HG03108 (cell line): ENCODE measurements around the gene GUCY2D.

ENCODE experiments used
- ATAC-seq: cut with Tn5 transposase; IDR thresholded peaks from one replicate; pipeline ENCODE4 v1.9.1; 2021; ENCODE audit warnings: moderate library complexity; ENCODE audit not compliant: unreplicated experiment

The GUCY2D gene

DNA sequence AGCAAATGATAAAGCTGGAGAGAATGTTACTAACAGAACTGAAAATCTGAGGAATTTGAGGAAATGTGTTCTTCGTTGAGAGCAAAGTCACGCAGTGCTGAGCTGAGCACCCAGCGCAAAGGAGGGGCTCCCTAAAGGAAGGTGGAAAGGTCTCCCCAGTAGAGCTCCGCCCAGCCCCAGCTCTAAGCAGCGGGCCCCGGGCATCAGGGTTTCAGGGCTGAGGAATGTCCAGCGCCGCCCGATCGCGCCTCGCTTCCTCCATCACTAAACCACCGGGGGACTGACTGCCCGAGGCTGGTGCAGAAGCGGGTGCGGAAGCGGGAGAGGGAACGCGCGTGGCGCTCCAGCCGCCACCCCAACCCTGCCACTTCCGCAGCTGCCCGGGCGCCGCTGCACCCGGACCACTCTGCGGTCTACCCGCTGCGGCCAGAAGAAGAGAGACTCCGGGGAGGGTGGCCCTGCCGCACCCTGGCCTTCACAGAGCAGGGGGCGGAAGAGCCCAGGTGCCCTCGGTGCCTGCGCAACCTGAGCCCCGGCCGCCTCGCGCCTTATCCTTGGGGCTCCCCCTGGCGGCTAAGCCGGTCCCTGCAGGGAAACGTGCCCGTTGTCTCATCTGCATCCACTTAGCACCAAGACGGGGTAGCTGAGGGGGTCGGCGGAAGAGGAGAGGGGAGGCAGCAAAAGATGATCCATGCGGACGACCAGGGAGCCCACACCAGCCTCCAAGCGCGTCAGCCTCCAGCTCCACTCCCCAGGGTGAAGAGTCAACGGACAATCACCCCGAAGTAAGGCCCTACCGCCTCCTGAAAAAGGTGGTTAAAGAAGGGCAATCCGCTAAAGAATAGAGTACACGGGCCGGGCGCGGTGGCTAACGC is 12.4 kb upstream of the GUCY2D start:
- ATAC-seq: peak; percentile 74

GRCh38 chr17:7992516-7992915 is 9.9 kb upstream of the GUCY2D start:
- ATAC-seq: no peak

- ATAC-seq: no peak
These were observed 9.5 kb upstream of the GUCY2D start for GRCh38 chr17:7992924-7993323.

DNA sequence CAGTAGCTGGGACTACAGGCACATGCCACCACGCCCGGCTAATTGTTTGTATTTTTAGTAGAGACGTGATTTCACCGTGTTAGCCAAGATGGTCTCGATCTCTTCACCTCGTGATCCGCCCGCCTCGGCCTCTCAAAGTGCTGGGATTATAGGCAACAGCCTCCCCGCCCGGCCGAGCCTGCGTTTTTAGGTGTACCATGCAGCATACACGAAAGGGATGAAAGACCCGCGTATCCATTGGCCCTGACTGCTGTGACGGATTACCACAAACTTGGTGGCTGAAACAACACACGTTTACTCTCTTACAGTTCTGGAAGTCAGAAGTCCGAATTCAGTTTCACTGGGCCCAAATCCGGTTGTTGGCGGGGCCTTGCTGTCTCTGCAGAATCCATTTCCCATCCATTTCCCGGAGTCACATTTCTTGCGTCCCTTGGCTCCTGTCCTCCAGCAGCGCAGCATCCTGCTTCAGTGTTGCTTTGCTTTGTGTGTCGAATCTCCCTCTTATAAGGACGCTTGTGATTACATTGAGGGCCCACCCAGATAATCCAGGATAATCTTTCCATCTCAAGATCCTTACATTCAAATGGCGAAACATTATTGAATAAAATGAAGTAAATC is 8.3 kb upstream of the GUCY2D start:
- no peak for ATAC-seq

DNA sequence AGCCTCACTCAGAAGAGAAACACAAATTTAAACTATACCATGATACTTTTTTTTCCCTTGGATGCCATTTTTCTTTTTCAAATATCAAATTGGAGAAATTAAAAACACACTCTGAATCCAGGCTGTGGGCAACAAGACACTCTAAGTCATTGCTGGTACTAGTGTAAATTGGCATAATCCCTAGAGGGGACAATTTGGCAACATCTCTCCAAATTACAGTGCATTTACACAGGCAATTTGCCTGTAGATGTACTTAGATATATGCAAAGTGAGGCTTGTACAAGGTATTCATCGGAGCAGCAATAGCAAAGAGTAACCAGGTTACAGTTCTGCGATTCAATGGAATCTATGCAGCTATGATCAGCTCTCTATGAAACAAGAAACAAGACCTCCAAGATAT is 6.7 kb upstream of the GUCY2D start:
- ATAC-seq: no peak

DNA sequence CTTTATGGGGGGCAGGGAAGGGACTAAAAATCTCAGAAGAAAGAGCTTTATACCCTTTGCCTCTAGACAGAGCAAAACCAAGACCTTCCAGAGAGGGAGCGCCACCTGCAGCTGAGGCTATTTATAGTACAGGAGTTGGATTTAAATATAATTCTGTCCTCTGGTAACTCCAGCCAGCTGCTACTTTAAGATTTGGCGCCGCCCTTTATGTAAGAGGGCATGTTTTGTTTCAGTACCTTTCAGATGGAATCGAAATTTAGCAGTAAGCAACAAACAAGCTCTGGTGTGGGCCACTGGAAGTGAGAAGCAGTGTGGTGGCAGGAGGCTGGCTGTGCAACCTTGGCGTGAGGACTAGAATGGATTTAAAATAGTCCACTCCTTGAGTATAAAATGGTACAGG is 5.2 kb upstream of the GUCY2D start:
- no peak for ATAC-seq

- no peak for ATAC-seq
These were observed 542 bp downstream of the GUCY2D start for GRCh38 chr17:8002721-8003593.

DNA sequence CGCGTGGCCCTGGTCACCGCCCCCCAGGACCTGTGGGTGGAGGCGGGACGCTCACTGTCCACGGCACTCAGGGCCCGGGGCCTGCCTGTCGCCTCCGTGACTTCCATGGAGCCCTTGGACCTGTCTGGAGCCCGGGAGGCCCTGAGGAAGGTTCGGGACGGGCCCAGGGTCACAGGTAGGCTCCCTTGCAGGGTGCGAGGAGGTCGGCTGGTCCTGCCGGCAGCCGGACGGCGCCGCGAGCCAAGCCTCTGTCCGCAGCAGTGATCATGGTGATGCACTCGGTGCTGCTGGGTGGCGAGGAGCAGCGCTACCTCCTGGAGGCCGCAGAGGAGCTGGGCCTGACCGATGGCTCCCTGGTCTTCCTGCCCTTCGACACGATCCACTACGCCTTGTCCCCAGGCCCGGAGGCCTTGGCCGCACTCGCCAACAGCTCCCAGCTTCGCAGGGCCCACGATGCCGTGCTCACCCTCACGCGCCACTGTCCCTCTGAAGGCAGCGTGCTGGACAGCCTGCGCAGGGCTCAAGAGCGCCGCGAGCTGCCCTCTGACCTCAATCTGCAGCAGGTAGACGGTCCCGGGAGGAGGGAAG is 1.3 kb downstream of the GUCY2D start:
- ATAC-seq: no peak

DNA sequence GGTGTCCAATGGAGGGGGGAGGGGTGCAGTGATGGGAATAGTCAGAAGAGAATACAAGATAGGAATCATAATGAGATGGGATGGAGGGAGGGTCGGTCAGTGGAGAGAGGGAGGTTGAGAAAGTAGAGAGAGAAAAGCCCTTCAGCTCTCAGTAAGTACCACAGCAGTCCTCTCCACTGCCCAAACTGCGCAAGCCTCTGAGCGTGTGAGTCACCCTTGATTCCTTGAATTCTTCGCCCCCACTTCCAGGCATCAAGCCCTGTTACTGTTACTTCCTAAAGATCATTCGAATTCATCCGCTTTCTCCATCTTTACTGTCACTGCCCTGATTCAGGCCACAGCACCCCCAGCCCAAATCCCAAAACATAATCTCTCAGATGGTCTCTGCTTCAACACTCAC is 2.5 kb downstream of the GUCY2D start:
- ATAC-seq: no peak

- ATAC-seq: no peak
These were observed 2.9 kb downstream of the GUCY2D start for GRCh38 chr17:8005357-8005756.

DNA sequence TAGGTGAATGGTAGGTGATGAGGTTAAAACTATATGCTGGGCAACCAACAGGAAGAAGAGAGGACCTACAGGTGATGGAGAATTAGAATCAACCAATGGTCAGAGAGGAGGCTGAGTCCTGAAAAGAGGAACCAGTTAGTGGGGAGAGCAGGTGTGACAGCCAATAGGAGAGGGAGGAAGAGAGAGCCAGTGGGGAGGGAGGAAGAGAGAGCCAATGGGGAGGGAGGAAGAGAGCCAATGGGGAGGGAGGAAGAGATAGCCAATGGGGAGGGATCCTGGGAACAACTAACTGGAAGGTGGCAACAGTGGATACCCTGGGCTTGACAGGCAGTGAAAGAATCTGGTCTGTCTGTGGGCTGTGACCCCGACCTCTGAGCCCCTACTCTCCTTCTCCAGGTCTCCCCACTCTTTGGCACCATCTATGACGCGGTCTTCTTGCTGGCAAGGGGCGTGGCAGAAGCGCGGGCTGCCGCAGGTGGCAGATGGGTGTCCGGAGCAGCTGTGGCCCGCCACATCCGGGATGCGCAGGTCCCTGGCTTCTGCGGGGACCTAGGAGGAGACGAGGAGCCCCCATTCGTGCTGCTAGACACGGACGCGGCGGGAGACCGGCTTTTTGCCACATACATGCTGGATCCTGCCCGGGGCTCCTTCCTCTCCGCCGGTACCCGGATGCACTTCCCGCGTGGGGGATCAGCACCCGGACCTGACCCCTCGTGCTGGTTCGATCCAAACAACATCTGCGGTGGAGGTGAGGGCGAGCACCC is 3.7 kb downstream of the GUCY2D start:
- ATAC-seq: no peak

- no peak for ATAC-seq
These were observed 4.6 kb downstream of the GUCY2D start for GRCh38 chr17:8006836-8007680.

GRCh38 chr17:8007836-8008235 is 5.4 kb downstream of the GUCY2D start:
- no peak for ATAC-seq

GRCh38 chr17:8012045-8012580 is 9.7 kb downstream of the GUCY2D start:
- ATAC-seq: no peak

DNA sequence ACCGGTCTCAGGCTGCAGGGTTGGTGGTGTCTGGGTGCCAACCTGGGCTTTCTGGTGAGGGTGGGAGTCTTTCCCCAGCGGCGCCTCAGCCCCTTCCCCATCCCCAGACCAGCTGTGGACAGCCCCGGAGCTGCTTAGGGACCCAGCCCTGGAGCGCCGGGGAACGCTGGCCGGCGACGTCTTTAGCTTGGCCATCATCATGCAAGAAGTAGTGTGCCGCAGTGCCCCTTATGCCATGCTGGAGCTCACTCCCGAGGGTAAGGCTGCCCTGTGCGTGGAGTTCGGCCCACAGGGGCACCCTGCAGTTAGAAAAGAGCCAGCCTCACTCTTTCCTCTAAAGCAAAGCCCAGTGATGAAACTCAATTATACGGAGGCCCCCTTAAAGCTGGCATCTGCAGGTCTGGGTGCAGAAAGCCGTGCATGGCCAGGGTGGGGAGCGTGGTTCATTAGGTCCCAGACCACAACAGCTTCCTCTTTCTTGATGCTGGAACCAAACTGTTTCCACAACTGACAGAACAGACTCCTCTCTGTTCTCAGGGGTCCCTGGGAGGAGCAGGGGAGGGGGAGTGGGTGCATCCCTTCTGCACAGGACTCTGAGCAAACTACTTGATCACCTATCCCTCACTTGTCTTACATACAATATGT is 10.7 kb downstream of the GUCY2D start:
- no peak for ATAC-seq

DNA sequence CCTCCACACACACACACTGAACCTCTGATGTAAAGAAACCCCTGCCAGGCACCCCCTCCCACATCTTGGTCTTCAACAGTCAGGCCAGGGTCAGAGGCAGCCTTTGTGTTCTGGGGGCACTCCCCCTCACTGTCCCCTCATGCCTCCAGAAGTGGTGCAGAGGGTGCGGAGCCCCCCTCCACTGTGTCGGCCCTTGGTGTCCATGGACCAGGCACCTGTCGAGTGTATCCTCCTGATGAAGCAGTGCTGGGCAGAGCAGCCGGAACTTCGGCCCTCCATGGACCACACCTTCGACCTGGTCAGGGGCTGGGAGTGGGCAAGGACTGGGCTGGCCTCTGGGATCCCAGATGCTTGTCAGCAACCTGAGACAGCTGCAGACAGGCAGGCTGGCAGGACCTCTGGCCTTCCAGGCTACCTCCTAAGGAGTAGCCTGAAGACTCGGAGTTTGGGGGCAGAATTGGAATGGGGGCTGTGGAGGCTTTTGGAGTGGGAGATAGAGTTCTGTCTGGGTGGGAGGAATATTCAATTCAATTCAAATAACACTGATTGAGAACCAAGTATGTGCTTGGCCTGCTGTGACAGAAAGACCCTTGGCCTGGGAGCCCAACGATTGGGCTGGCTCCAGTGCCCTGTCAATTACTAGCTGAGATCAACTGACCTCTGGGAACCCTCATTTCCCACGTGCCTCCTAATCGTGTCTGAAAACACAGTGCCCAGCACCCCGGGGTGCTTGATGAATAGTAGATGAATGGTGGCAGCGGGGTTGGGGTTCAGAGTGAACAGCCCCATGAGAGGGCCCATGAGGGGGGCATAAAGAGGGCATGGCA is 11.5 kb downstream of the GUCY2D start:
- no peak for ATAC-seq

- no peak for ATAC-seq
These were observed 12.1 kb downstream of the GUCY2D start for GRCh38 chr17:8014558-8014850.
